K562 (cell line): Measurements from ENCODE around the gene LRRC3C. TPM values are rescaled to one million over a fixed set of nuclear protein-coding genes. Genes with fewer than 3 reads are reported as not detected.

ENCODE experiments used
- CBX3 ChIP-seq, 2 experiments: IDR thresholded peaks; 1 replicate in 1 of 2; 2 replicates in 1 of 2; pipeline ENCODE4 v1.6.1; 2012; ENCODE audit warnings: inconsistent platforms in 2 of 2, low read length in 2 of 2, borderline replicate concordance in 1 of 2, control low read depth in 1 of 2
- HDAC2 ChIP-seq: fragments of 450-650 bp; IDR thresholded peaks from 2 replicates; pipeline ENCODE4 v1.6.1; 2016; ENCODE audit warnings: mild to moderate bottlenecking
- LCOR ChIP-seq: sonication (generic); formaldehyde crosslinking; IDR thresholded peaks from 2 replicates; pipeline ENCODE4 v1.8.0; 2022; ENCODE audit warnings: mild to moderate bottlenecking, missing genetic modification reagents
- MTA1 ChIP-seq: fragments of 450-650 bp; IDR thresholded peaks from 2 replicates; pipeline ENCODE4 v1.6.1; 2017; ENCODE audit warnings: borderline replicate concordance
- NR1H2 ChIP-seq: sonication (generic); formaldehyde crosslinking; IDR thresholded peaks from 2 replicates; pipeline ENCODE4 v1.4.0; 2020; ENCODE audit warnings: mild to moderate bottlenecking, missing genetic modification reagents
- PPARD ChIP-seq: fragments of 250-450 bp; sonication (Bioruptor Pico); IDR thresholded peaks from 2 replicates; pipeline ENCODE4 v1.8.0; 2022; ENCODE audit warnings: inconsistent platforms, mild to moderate bottlenecking, moderate library complexity
- RBM14 ChIP-seq: fragments of 200-400 bp; formaldehyde crosslinking; IDR thresholded peaks from 2 replicates; pipeline ENCODE4 v1.6.1; 2018; ENCODE audit warnings: low read depth, mild to moderate bottlenecking, low read length, moderate library complexity, borderline replicate concordance; ENCODE audit not compliant: insufficient read depth
- RBM39 ChIP-seq: fragments of 200-400 bp; formaldehyde crosslinking; optimal IDR thresholded peaks from 2 replicates; pipeline ENCODE3; 2018; ENCODE audit warnings: low read depth, low read length
- RNF2 ChIP-seq: sonication (generic); IDR thresholded peaks from 2 replicates; pipeline ENCODE4 v1.6.1; 2016
- SMAD2 ChIP-seq: fragments of 150-350 bp; IDR thresholded peaks from 2 replicates; pipeline ENCODE4 v1.6.1; 2014; ENCODE audit warnings: low read depth, mild to moderate bottlenecking, low read length
- SPI1 ChIP-seq: IDR thresholded peaks from 2 replicates; pipeline ENCODE4 v1.6.1; 2011; ENCODE audit warnings: low read depth, low read length, control low read depth, borderline replicate concordance
- TFAM ChIP-seq: fragments of 250-450 bp; sonication (Bioruptor Pico); conservative IDR thresholded peaks from 2 replicates; pipeline ENCODE4 v1.5.0; 2021; ENCODE audit warnings: mild to moderate bottlenecking, moderate library complexity
- TRIM28 ChIP-seq: fragments of 450-650 bp; IDR thresholded peaks from 2 replicates; pipeline ENCODE4 v1.6.1; 2017
- ZNF143 ChIP-seq: sonication (generic); formaldehyde crosslinking; IDR thresholded peaks from 2 replicates; pipeline ENCODE4 v1.9.0; 2022; ENCODE audit warnings: mild to moderate bottlenecking, missing genetic modification reagents
- ZNF253 ChIP-seq: fragments of 250-450 bp; sonication (Bioruptor Pico); conservative IDR thresholded peaks from 2 replicates; pipeline ENCODE4 v1.6.1; 2021; ENCODE audit warnings: mild to moderate bottlenecking
- ZNF324 ChIP-seq: fragments of 250-450 bp; sonication (Bioruptor Pico); IDR thresholded peaks from 2 replicates; pipeline ENCODE4 v1.4.0; 2020; ENCODE audit warnings: mild to moderate bottlenecking
- ZNF431 ChIP-seq: sonication (generic); formaldehyde crosslinking; IDR thresholded peaks from 2 replicates; pipeline ENCODE4 v1.8.0; 2022; ENCODE audit warnings: mild to moderate bottlenecking, missing genetic modification reagents
- polyA plus RNA-seq, 8 experiments: library from polyadenylated mRNA; depleted of rRNA in 4 of 8; stranded (reverse) in 5 of 8; unstranded in 3 of 8; fragments of >200 nt; fragmentation: Nextera tagmentation in 2 of 8; fragmentation: Illumina TruSeq in 1 of 8; extraction: Ambion mirVana in 2 of 8; extraction: Trizol in 1 of 8; gene quantifications; 2 replicates each; pipeline versions ENCODE4 v1.2.1 to v1.2.3, GENCODE V29; 2011 to 2014; ENCODE audit warnings: inconsistent platforms in 1 of 8, missing spikeins in 1 of 8
- total RNA-seq, 7 experiments: library from RNA; depleted of rRNA in 6 of 7; stranded (reverse); fragments of >200 nt in 6 of 7; fragmentation: Illumina TruSeq in 2 of 7; extraction: Trizol in 2 of 7; gene quantifications; 2 replicates each; pipeline versions ENCODE4 v1.2.1 to v1.2.3, GENCODE V29; 2011 to 2021; ENCODE audit warnings: low replicate concordance in 1 of 7
- TF ChIP-seq, protein P1 (sequence below): IDR thresholded peaks from 2 replicates; pipeline ENCODE4 v1.6.1; 2011; ENCODE audit warnings: borderline replicate concordance, low read depth, mild to moderate bottlenecking, moderate library complexity, low read length; ENCODE audit not compliant: insufficient read depth, poor library complexity, severe bottlenecking
- TF ChIP-seq, protein P2 (sequence below): IDR thresholded peaks from 2 replicates; pipeline ENCODE4 v1.6.1; 2014; ENCODE audit warnings: antibody characterized with exemption
- TF ChIP-seq, protein P3 (sequence below): fragments of 250-450 bp; sonication (Bioruptor Pico); IDR thresholded peaks from 2 replicates; pipeline ENCODE4 v1.5.0; 2021; ENCODE audit warnings: mild to moderate bottlenecking, borderline replicate concordance
- TF ChIP-seq, protein P4 (sequence below): fragments of 250-450 bp; sonication (Bioruptor Pico); IDR thresholded peaks from 2 replicates; pipeline ENCODE4 v1.4.0; 2020; ENCODE audit warnings: borderline replicate concordance

The LRRC3C gene
- total and polyA plus RNA-seq, 9 of the 15 experiments (the other 6 are each of a cell fraction or from before 2014, with no cell fraction given), result not detected

DNA sequence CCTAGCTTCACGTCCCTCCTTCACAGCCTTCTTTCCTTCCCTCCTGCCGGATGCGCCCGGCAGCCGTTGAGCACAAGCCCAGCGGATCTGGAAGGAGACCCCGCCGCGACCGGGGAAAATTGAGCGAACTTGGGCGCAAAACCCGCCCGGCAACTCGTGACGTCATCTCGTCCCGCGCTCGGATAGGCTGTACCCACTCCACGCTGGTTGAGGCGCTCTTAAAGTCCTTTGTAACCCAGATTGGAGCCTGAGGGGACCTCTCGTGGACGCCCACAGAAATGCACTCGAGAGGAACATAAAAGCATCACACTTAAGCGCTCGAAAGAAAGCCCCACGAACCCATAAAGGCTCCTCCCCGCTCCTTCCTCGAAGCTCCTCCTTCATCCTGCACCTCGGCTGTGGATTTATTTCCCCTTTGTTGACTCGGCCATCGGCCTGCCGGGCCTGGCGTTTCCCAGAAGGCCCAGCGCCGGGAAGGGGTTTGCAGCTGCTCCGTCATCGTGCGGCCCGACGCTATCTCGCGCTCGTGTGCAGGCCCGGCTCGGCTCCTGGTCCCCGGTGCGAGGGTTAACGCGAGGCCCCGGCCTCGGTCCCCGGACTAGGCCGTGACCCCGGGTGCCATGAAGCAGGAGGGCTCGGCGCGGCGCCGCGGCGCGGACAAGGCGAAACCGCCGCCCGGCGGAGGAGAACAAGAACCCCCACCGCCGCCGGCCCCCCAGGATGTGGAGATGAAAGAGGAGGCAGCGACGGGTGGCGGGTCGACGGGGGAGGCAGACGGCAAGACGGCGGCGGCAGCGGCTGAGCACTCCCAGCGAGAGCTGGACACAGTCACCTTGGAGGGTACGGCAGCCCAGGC is 53.0 kb downstream of the LRRC3C start, which contains the start of gene PSMD3 (continued):
- TF ChIP-seq, protein P1, sequence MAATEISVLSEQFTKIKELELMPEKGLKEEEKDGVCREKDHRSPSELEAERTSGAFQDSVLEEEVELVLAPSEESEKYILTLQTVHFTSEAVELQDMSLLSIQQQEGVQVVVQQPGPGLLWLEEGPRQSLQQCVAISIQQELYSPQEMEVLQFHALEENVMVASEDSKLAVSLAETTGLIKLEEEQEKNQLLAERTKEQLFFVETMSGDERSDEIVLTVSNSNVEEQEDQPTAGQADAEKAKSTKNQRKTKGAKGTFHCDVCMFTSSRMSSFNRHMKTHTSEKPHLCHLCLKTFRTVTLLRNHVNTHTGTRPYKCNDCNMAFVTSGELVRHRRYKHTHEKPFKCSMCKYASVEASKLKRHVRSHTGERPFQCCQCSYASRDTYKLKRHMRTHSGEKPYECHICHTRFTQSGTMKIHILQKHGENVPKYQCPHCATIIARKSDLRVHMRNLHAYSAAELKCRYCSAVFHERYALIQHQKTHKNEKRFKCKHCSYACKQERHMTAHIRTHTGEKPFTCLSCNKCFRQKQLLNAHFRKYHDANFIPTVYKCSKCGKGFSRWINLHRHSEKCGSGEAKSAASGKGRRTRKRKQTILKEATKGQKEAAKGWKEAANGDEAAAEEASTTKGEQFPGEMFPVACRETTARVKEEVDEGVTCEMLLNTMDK, result no peak
- TF ChIP-seq TFAM (CRISPR knock-in tag) (no peak), RBM14 (no peak), RBM39 (no peak), SPI1 (no peak), ZNF324 (CRISPR knock-in tag) (no peak), SMAD2 (no peak), NR1H2 (CRISPR knock-in tag) (no peak), TRIM28 (no peak), CBX3 (IDR thresholded peaks at IDR 0.05; ENCODE audit: borderline replicate concordance in 1 of 2, low read length in 2 of 2) (peak in 1 of 2 experiments; percentile 56; a peak in 2 of 3 replicates), MTA1 (no peak), PPARD (CRISPR knock-in tag) (no peak), RNF2 (peak; percentile 81), LCOR (CRISPR knock-in tag) (no peak; the same call in 1 of the 2 replicates), ZNF431 (0 out of 2 replicates have a peak, but pooled peaks have one; percentile 21), ZNF143 (CRISPR knock-in tag) (peak; percentile 90), HDAC2 (no peak), ZNF253 (CRISPR knock-in tag) (no peak)
- TF ChIP-seq, protein P2, sequence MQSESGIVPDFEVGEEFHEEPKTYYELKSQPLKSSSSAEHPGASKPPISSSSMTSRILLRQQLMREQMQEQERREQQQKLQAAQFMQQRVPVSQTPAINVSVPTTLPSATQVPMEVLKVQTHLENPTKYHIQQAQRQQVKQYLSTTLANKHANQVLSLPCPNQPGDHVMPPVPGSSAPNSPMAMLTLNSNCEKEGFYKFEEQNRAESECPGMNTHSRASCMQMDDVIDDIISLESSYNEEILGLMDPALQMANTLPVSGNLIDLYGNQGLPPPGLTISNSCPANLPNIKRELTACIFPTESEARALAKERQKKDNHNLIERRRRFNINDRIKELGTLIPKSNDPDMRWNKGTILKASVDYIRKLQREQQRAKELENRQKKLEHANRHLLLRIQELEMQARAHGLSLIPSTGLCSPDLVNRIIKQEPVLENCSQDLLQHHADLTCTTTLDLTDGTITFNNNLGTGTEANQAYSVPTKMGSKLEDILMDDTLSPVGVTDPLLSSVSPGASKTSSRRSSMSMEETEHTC, result no peak
- TF ChIP-seq, protein P3, sequence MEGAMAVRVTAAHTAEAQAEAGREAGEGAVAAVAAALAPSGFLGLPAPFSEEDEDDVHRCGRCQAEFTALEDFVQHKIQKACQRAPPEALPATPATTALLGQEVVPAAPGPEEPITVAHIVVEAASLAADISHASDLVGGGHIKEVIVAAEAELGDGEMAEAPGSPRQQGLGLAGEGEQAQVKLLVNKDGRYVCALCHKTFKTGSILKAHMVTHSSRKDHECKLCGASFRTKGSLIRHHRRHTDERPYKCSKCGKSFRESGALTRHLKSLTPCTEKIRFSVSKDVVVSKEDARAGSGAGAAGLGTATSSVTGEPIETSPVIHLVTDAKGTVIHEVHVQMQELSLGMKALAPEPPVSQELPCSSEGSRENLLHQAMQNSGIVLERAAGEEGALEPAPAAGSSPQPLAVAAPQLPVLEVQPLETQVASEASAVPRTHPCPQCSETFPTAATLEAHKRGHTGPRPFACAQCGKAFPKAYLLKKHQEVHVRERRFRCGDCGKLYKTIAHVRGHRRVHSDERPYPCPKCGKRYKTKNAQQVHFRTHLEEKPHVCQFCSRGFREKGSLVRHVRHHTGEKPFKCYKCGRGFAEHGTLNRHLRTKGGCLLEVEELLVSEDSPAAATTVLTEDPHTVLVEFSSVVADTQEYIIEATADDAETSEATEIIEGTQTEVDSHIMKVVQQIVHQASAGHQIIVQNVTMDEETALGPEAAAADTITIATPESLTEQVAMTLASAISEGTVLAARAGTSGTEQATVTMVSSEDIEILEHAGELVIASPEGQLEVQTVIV (CRISPR knock-in tag), result no peak
- TF ChIP-seq, protein P4, sequence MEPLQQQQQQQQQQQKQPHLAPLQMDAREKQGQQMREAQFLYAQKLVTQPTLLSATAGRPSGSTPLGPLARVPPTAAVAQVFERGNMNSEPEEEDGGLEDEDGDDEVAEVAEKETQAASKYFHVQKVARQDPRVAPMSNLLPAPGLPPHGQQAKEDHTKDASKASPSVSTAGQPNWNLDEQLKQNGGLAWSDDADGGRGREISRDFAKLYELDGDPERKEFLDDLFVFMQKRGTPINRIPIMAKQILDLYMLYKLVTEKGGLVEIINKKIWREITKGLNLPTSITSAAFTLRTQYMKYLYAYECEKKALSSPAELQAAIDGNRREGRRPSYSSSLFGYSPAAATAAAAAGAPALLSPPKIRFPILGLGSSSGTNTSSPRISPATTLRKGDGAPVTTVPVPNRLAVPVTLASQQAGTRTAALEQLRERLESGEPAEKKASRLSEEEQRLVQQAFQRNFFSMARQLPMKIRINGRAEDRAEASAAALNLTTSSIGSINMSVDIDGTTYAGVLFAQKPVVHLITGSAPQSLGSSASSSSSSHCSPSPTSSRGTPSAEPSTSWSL (CRISPR knock-in tag), result no peak
